Fibroblast of mammary gland (primary cell): ENCODE results near the gene RPS5.
"Not testable (repeated sequence)": the region's sequence is repeated elsewhere in the genome, so short reads cannot be mapped to it uniquely, and the experiment has no call there.

ENCODE experiments used
- DNase-seq: peaks from one replicate; pipeline ENCODE4 v3.0.0-alpha.2; 2010; ENCODE audit warnings: low read depth
- H3K4me3 ChIP-seq: 2 replicates; pipeline ENCODE4 v1.5.1; 2011; ENCODE audit warnings: low read depth, mild to moderate bottlenecking, low read length, moderate library complexity; ENCODE audit not compliant: control insufficient read depth
- CTCF ChIP-seq: conservative IDR thresholded peaks from 2 replicates; pipeline ENCODE4 v1.5.1; 2011; ENCODE audit warnings: low read depth, low read length, inconsistent platforms; ENCODE audit not compliant: control insufficient read depth, insufficient read depth

RPS5 gene

GRCh38 chr19:58440556-58440955, 53.5 kb downstream of the RPS5 start:
- TF ChIP-seq CTCF, result no peak
- DNase-seq, result no peak
- peak overlapping the region; percentile 80 for H3K4me3 ChIP-seq

DNA sequence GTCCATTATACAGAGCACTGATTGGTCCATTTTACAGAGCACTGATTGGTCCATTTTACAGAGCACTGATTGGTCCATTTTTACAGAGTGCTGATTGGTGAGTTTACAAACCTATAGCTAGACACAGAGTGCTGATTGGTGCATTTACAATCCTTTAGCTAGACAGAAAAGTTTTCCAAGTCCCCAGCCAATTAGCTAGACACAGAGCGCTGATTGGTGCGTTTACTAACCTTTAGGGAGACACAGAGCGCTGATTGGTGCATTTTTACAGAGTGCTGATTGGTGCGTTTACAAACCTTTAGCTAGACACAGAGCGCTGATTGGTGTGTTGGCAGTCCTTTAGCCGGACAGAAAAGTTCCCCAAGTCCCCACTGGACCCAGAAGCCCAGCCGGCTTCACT, 55.9 kb downstream of the RPS5 start:
- not testable (repeated sequence) for DNase-seq

More for the DNA sequence above, 55.9 kb downstream of the RPS5 start:
- not testable (repeated sequence) for H3K4me3 ChIP-seq
